Heart right ventricle (tissue), 16 donors: ENCODE results near the gene STEAP2. TPM values are rescaled to one million over a fixed set of nuclear protein-coding genes. Genes with fewer than 3 reads are reported as not detected.

ENCODE experiments used
- ATAC-seq, 8 donors: fragments of 200-7000 bp; cut with Tn5 transposase; one replicate each; pipeline ENCODE4 v1.9.1; 2020; ENCODE audit warnings: mild to moderate bottlenecking in 8 of 8, moderate library complexity in 8 of 8, moderate number of reproducible peaks in 1 of 8
- DNase-seq, 2 donors: peaks; one replicate each; pipeline ENCODE4 v3.0.0-alpha.2; 2020
- H3K27ac ChIP-seq, 10 donors: fragments of 200-600 bp; sonication (generic) in 2 of 10; one replicate each; pipeline versions ENCODE4 v1.5.0 to v1.8.0; 2020 to 2022; ENCODE audit warnings: mild to moderate bottlenecking in 3 of 10
- H3K27me3 ChIP-seq, 7 donors: fragments of 200-600 bp; one replicate each; pipeline ENCODE4 v1.8.0; 2021 to 2022; ENCODE audit warnings: mild to moderate bottlenecking in 2 of 7
- H3K36me3 ChIP-seq, 9 donors: fragments of 200-600 bp; sonication (generic) in 1 of 9; one replicate each; pipeline versions ENCODE4 v1.5.0 to v1.8.0; 2020 to 2022; ENCODE audit warnings: mild to moderate bottlenecking in 2 of 9
- H3K4me1 ChIP-seq, 9 donors: fragments of 200-600 bp; sonication (generic) in 1 of 9; one replicate each; pipeline versions ENCODE4 v1.5.0 to v1.8.0; 2020 to 2022; ENCODE audit warnings: mild to moderate bottlenecking in 4 of 9
- H3K4me3 ChIP-seq, 10 donors: fragments of 200-600 bp; sonication (generic) in 2 of 10; one replicate each; pipeline versions ENCODE4 v1.5.0 to v1.8.0; 2020 to 2022; ENCODE audit warnings: mild to moderate bottlenecking in 7 of 10, moderate library complexity in 2 of 10
- H3K9me3 ChIP-seq, 11 donors: fragments of 200-600 bp in 10 of 11; sonication (generic) in 2 of 11; one replicate each; pipeline versions ENCODE4 v1.5.0 to v1.8.0; 2013 to 2022; ENCODE audit warnings: mild to moderate bottlenecking in 2 of 11, control low read depth in 1 of 11, moderate library complexity in 1 of 11
- WGBS, 2 donors: extraction: QIAGEN DNeasy Blood & Tissue Kit; methylation state at CpG; one replicate each; pipeline ENCODE4 v1.1.7; 2013; ENCODE audit warnings: inconsistent platforms in 1 of 2; 5-methylcytosine and 5-hydroxymethylcytosine counted together
- intact Hi-C, 10 donors: fragments of 100-400 bp; cut with DNase I; formaldehyde crosslinking; loops; one replicate each; pipeline versions ENCODE4 v1.11.1 to v1.14.2; 2022
- long read RNA-seq, 3 donors: library from polyadenylated mRNA; unstranded; transcript quantifications; one replicate each; pipeline ENCODE4 v2.0.0, GENCODE V29; 2020 to 2021
- polyA plus RNA-seq, 2 donors: library from polyadenylated mRNA; stranded (reverse); fragments of 200-250 nt; gene quantifications; one replicate each; pipeline ENCODE4 v1.2.3, GENCODE V29; 2013
- total RNA-seq, 10 donors: library from RNA; stranded (reverse); fragmentation: NEBNext Ultra II Directional in 3 of 10; extraction: Animal tissue kit (Norgen Biotek cat#: 25700) in 3 of 10; gene quantifications; one replicate each; pipeline versions ENCODE4 v1.2.1 to v1.2.4, GENCODE V29; 2021 to 2023
- TF ChIP-seq, protein P1 (sequence below), 9 donors: fragments of 200-600 bp; sonication (generic) in 2 of 9; IDR thresholded peaks; one replicate each; pipeline versions ENCODE4 v1.5.0 to v1.8.0; 2021 to 2022; ENCODE audit warnings: antibody characterized with exemption in 9 of 9, mild to moderate bottlenecking in 5 of 9, moderate library complexity in 1 of 9
- donor health status: Arrhythmogenic right ventricular cardiomyopathy.
- donor health status: ischemic (EF 13 %, LVEDD 7.1; RV severe dilation, severe dysfunction).
- donor health status: healthy with polysubstance abuse.
- donor health status: DM: no; HTN: yes; CAD: no.
- donor health status: DM: no; HTN: no; CAD: no.
- donor health status: ischemic (EF 25% LVEDD 6.9; RV normal size, moderate dysfunction).
- donor health status: ischemic (EF 25% LVEDD 5.7; RV mildly dilated, moderate dysfunction).
- donor health status: healthy.
- donor health status: DM: yes; HTN: yes; CAD: no.
- donor health status: Ischemic cardiomyopathy.
- donor health status: ischemic (EF 35%, LVEDD 5.7; RV mildly dilated, moderate dysfunction).
- donor health status: nonischemic (EF 11% LVEDD 7.7; RV severe dilation, severe dysfunction).
- donor health status: DM: yes; HTN: yes; CAD: no.
- donor health status: PGD.
- donor health status: ischemic (EF 29% LVEDD 5.4; RV normal size, mild dysfunction).
- donor health status: nonischemic (EF 23%, LVEDD 6.1; RV moderate dilation, normal function).

STEAP2 gene
- total RNA-seq (10 to 100 TPM in 3 of 10 donors, 1 to 10 TPM in 7; 2.7 to 12.8 (median 7.9) TPM), polyA plus RNA-seq (1 to 10 TPM; 1.4 to 5.0 TPM)
- long read RNA-seq, donor 1, partial matches to known transcripts, result 0 of 1 reads
- long read RNA-seq, donor 1, other reads (novel, unspliced or antisense), result 1 of 1 reads
- long read RNA-seq, donor 2, partial matches to known transcripts, result 0 of 2 reads
- long read RNA-seq, donor 2, other reads (novel, unspliced or antisense), result 2 of 2 reads
- long read RNA-seq, donor 3, full-length matches to known transcripts, result 2 of 10 reads
- long read RNA-seq, donor 3, partial matches to known transcripts, result 0 of 10 reads
- long read RNA-seq, donor 3, other reads (novel, unspliced or antisense), result 8 of 10 reads

DNA sequence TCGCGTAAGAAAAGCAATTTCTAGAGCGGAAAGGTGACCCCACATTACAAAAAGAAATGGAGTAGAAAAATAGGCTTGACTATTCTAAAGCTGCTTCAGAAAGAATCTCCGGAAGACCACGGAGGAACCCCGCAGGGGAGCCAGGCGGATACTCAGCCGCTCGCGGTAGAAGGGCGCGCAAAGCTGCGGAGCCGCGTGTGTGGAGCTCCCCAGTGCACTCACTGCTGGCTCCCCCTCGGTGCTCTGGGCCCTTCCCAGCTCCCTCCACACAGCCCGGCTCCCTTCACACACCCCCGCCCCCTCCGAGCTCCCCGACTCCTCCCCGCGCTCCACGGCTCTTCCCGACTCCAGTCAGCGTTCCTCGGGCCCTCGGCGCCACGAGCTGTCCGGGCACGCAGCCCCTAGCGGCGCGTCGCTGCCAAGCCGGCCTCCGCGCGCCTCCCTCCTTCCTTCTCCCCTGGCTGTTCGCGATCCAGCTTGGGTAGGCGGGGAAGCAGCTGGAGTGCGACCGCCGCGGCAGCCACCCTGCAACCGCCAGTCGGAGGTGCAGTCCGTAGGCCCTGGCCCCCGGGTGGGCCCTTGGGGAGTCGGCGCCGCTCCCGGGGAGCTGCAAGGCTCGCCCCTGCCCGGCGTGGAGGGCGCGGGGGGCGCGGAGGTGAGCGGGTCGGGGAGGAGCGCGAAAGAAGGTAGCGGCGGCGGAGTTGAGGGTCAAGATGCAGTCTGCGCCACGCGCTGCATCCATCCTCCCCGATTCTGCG, at the start of gene STEAP2:
STEAP2 (plus strand) TSS at position 350 of the 758 bp plus-strand sequence. CDS start 13,343 bp downstream, outside the sequence.
- H3K4me3 ChIP-seq, result peak within 1 kb of the TSS; percentile 46 to 73 (median 65)
- intact Hi-C loops, result loop anchor here in 1 of 10 donors (5.0 kb wide), 1 partner anchor 54 kb away; no protein-coding TSS in a partner anchor
- H3K27ac ChIP-seq, result peak within 1 kb of the TSS; percentile 41 to 82 (median 72)
- no peaks in the 10 kb centered on the region for H3K9me3 ChIP-seq
- TF ChIP-seq, protein P1, sequence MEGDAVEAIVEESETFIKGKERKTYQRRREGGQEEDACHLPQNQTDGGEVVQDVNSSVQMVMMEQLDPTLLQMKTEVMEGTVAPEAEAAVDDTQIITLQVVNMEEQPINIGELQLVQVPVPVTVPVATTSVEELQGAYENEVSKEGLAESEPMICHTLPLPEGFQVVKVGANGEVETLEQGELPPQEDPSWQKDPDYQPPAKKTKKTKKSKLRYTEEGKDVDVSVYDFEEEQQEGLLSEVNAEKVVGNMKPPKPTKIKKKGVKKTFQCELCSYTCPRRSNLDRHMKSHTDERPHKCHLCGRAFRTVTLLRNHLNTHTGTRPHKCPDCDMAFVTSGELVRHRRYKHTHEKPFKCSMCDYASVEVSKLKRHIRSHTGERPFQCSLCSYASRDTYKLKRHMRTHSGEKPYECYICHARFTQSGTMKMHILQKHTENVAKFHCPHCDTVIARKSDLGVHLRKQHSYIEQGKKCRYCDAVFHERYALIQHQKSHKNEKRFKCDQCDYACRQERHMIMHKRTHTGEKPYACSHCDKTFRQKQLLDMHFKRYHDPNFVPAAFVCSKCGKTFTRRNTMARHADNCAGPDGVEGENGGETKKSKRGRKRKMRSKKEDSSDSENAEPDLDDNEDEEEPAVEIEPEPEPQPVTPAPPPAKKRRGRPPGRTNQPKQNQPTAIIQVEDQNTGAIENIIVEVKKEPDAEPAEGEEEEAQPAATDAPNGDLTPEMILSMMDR (IDR thresholded peaks at IDR 0.05), result peak in 8 of 9 donors; percentile 22 to 68 (median 54)
- peaks cover 0 to 46% (median 9%) of the 10 kb centered on the region in 7 donors for H3K27me3 ChIP-seq
- WGBS, 2 donors, result 1% methylated on average over 69 to 73 of the region's 73 CpGs
- H3K36me3 ChIP-seq, result no peaks in the 10 kb centered on the region
- DNase-seq (peak; percentile 84 to 89), ATAC-seq (peak; percentile 98 to 100 (median 98))
- H3K4me1 ChIP-seq, result peaks cover 0 to 20% (median 0%) of the 10 kb centered on the region in 9 donors

DNA sequence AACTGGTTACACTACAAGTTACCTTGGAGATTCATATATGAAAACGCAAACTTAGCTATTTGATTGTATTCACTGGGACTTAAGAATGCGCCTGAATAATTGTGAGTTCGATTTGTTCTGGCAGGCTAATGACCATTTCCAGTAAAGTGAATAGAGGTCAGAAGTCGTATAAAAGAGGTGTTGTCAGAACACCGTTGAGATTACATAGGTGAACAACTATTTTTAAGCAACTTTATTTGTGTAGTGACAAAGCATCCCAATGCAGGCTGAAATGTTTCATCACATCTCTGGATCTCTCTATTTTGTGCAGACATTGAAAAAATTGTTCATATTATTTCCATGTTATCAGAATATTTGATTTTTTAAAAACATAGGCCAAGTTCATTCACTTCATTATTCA, 48.0 kb upstream of the STEAP2 start:
- ATAC-seq (no peak), DNase-seq (no peak)
- Histone ChIP-seq H3K9me3 (no peaks in the 10 kb centered on the region), H3K36me3 (no peaks in the 10 kb centered on the region), H3K4me3 (no peak overlapping the region), H3K27ac (no peak overlapping the region), H3K27me3 (no peaks in the 10 kb centered on the region), H3K4me1 (no peaks in the 10 kb centered on the region)
- 85 to 86% methylated on average over 5 of the region's 5 CpGs for WGBS, 2 donors
- intact Hi-C loops, result loop anchor here in 3 of 10 donors (10.0 kb wide), 4 partner anchors 91 to 271 kb away; no protein-coding TSS in a partner anchor
- TF ChIP-seq, protein P1 (IDR thresholded peaks at IDR 0.05), result no peak

GRCh38 chr7:90165724-90166123, 45.8 kb upstream of the STEAP2 start:
- 72 to 81% methylated on average over 2 of the region's 2 CpGs for WGBS, 2 donors
- no peak overlapping the region for H3K4me3 ChIP-seq
- TF ChIP-seq, protein P1 (IDR thresholded peaks at IDR 0.05), result no peak
- intact Hi-C loops, result loop anchor here in 3 of 10 donors (10.0 kb wide), 4 partner anchors 89 to 269 kb away; no protein-coding TSS in a partner anchor
- H3K4me1 ChIP-seq, result no peaks in the 10 kb centered on the region
- no peak for DNase-seq
- no peaks in the 10 kb centered on the region for H3K27me3 ChIP-seq
- no peak overlapping the region for H3K27ac ChIP-seq
- no peaks in the 10 kb centered on the region for H3K36me3 ChIP-seq
- ATAC-seq, result no peak
- peaks cover 0 to 11% (median 0%) of the 10 kb centered on the region in 11 donors for H3K9me3 ChIP-seq

- 74 to 88% methylated on average over 3 of the region's 3 CpGs for WGBS, 2 donors
- H3K27ac ChIP-seq, result no peak overlapping the region
- H3K4me3 ChIP-seq, result no peak overlapping the region
- peaks cover 0 to 11% (median 0%) of the 10 kb centered on the region in 11 donors for H3K9me3 ChIP-seq
- TF ChIP-seq, protein P1 (IDR thresholded peaks at IDR 0.05), result no peak
- H3K27me3 ChIP-seq, result peaks cover 0 to 3% (median 0%) of the 10 kb centered on the region in 7 donors
- no peak for DNase-seq
- H3K4me1 ChIP-seq, result no peaks in the 10 kb centered on the region
- no peak for ATAC-seq
- intact Hi-C loops, result loop anchor here in 3 of 10 donors (10.0 kb wide), 4 partner anchors 89 to 269 kb away; no protein-coding TSS in a partner anchor
- no peaks in the 10 kb centered on the region for H3K36me3 ChIP-seq
These were observed 45.4 kb upstream of the STEAP2 start for GRCh38 chr7:90166153-90166552.
